Heart left ventricle (tissue), 16 donors: ENCODE results near the gene CR1L. TPM values are rescaled to one million over a fixed set of nuclear protein-coding genes. Genes with fewer than 3 reads are reported as not detected.

Experiments
- ATAC-seq, 4 donors: fragments of 200-7000 bp; cut with Tn5 transposase; one replicate each; pipeline ENCODE4 v1.9.1; 2020 to 2022; ENCODE audit warnings: moderate library complexity in 4 of 4, mild to moderate bottlenecking in 3 of 4, moderate number of reproducible peaks in 1 of 4
- DNase-seq, 5 donors: peaks; one replicate each; pipeline ENCODE4 v3.0.0-alpha.2; 2020
- H3K27ac ChIP-seq, 12 donors: fragments of 200-600 bp; sonication (generic) in 4 of 12; one replicate each; pipeline versions ENCODE4 v1.5.0 to v1.8.0; 2016 to 2022; ENCODE audit warnings: mild to moderate bottlenecking in 2 of 12
- H3K27me3 ChIP-seq, 9 donors: fragments of 200-600 bp; sonication (generic) in 2 of 9; one replicate each; pipeline versions ENCODE4 v1.5.1 to v1.8.0; 2016 to 2022; ENCODE audit warnings: mild to moderate bottlenecking in 3 of 9
- H3K36me3 ChIP-seq, 9 donors: fragments of 200-600 bp; sonication (generic) in 2 of 9; one replicate each; pipeline versions ENCODE4 v1.5.0 to v1.8.0; 2018 to 2022; ENCODE audit warnings: mild to moderate bottlenecking in 2 of 9
- H3K4me1 ChIP-seq, 12 donors: fragments of 200-600 bp; sonication (generic) in 4 of 12; one replicate each; pipeline versions ENCODE4 v1.5.0 to v1.8.0; 2016 to 2022; ENCODE audit warnings: mild to moderate bottlenecking in 3 of 12
- H3K4me3 ChIP-seq, 12 donors: fragments of 200-600 bp; sonication (generic) in 4 of 12; one replicate each; pipeline versions ENCODE4 v1.5.0 to v1.8.0; 2017 to 2022; ENCODE audit warnings: mild to moderate bottlenecking in 9 of 12, moderate library complexity in 4 of 12
- H3K9me3 ChIP-seq, 12 donors: fragments of 200-600 bp; sonication (generic) in 4 of 12; one replicate each; pipeline versions ENCODE4 v1.5.0 to v1.8.0; 2016 to 2022; ENCODE audit warnings: mild to moderate bottlenecking in 1 of 12
- POLR2A ChIP-seq, 2 donors: fragments of 450-650 bp; IDR thresholded peaks; one replicate each; pipeline ENCODE4 v1.6.1; 2017; ENCODE audit warnings: antibody characterized with exemption in 2 of 2, mild to moderate bottlenecking in 2 of 2, moderate library complexity in 2 of 2
- WGBS, 4 donors: extraction: QIAGEN DNeasy Blood & Tissue Kit in 2 of 4; methylation state at CpG; one replicate each; pipeline versions ENCODE4 v1.1.5 to v1.1.7; 2013 to 2018; 5-methylcytosine and 5-hydroxymethylcytosine counted together
- intact Hi-C, 10 donors: fragments of 100-400 bp; cut with DNase I; formaldehyde crosslinking; loops; one replicate each; pipeline versions ENCODE4 v1.11.1 to v1.14.2; 2022
- polyA plus RNA-seq, 2 donors: library from polyadenylated mRNA; stranded (reverse); fragments of 200-250 nt; gene quantifications; one replicate each; pipeline ENCODE4 v1.2.3, GENCODE V29; 2013
- total RNA-seq, 9 donors: library from RNA; depleted of rRNA in 2 of 9; stranded (reverse); fragments of >200 nt in 2 of 9; fragmentation: NEBNext Ultra II Directional in 3 of 9; extraction: Animal tissue kit (Norgen Biotek cat#: 25700) in 3 of 9; gene quantifications; one replicate each; pipeline versions ENCODE4 v1.1.0 to v1.2.4, GENCODE V29; 2016 to 2023
- TF ChIP-seq, protein P1 (sequence below), 12 donors: fragments of 200-600 bp; sonication (generic) in 4 of 12; IDR thresholded peaks; one replicate each; pipeline versions ENCODE4 v1.5.0 to v1.8.0; 2018 to 2022; ENCODE audit warnings: antibody characterized with exemption in 12 of 12, mild to moderate bottlenecking in 5 of 12
- donor health status: ischemic (EF 13 %, LVEDD 7.1; RV severe dilation, severe dysfunction).
- donor health status: healthy with polysubstance abuse.
- donor health status: DM: no; HTN: yes; CAD: no.
- donor health status: DM: no; HTN: no; CAD: no.
- donor health status: ischemic (EF 25% LVEDD 6.9; RV normal size, moderate dysfunction).
- donor health status: ischemic (EF 25% LVEDD 5.7; RV mildly dilated, moderate dysfunction).
- donor health status: healthy.
- donor health status: DM: yes; HTN: yes; CAD: no.
- donor health status: ischemic (EF 35%, LVEDD 5.7; RV mildly dilated, moderate dysfunction).
- donor health status: nonischemic (EF 11% LVEDD 7.7; RV severe dilation, severe dysfunction).
- donor health status: DM: yes; HTN: yes; CAD: no.
- donor health status: PGD.
- donor health status: ischemic (EF 29% LVEDD 5.4; RV normal size, mild dysfunction).
- donor health status: nonischemic (EF 23%, LVEDD 6.1; RV moderate dilation, normal function).

Gene CR1L
- total and polyA plus RNA-seq, 11 donors, result 0.41 to 1.1 TPM; not detected in 9

DNA sequence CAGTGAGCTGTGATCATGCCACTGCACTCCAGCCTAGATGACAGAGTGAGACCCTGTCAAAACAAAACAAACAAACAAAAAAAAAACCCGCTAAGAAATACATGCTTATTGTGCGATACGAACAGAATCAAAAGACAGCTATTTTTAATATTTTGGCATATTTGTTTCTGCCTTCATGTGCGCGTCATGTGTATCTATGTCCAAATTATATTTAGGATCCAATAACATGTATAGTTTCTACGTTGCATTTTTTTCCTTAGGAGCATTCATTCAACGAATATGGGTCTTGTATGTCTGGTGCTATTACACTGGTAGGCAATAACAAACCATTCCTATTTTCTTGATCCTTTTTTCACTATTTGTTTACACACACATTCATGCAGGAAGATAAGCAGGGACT lies 108.7 kb downstream of the CR1L start:
- ATAC-seq (no peak), DNase-seq (no peak)
- peak overlapping the region in 1 of 12 donors; percentile 93 for H3K27ac ChIP-seq
- H3K4me3 ChIP-seq, result peak overlapping the region in 9 of 12 donors; percentile 77 to 94 (median 87)
- intact Hi-C loops, result no loop called here
- no peak for TF ChIP-seq POLR2A (IDR thresholded peaks at IDR 0.05)
- TF ChIP-seq, protein P1, sequence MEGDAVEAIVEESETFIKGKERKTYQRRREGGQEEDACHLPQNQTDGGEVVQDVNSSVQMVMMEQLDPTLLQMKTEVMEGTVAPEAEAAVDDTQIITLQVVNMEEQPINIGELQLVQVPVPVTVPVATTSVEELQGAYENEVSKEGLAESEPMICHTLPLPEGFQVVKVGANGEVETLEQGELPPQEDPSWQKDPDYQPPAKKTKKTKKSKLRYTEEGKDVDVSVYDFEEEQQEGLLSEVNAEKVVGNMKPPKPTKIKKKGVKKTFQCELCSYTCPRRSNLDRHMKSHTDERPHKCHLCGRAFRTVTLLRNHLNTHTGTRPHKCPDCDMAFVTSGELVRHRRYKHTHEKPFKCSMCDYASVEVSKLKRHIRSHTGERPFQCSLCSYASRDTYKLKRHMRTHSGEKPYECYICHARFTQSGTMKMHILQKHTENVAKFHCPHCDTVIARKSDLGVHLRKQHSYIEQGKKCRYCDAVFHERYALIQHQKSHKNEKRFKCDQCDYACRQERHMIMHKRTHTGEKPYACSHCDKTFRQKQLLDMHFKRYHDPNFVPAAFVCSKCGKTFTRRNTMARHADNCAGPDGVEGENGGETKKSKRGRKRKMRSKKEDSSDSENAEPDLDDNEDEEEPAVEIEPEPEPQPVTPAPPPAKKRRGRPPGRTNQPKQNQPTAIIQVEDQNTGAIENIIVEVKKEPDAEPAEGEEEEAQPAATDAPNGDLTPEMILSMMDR (IDR thresholded peaks at IDR 0.05), result no peak
- no peaks in the 10 kb centered on the region for H3K9me3 ChIP-seq
- H3K4me1 ChIP-seq, result peaks cover 0 to 72% (median 48%) of the 10 kb centered on the region in 12 donors
- H3K36me3 ChIP-seq, result peaks cover 0 to 19% (median 17%) of the 10 kb centered on the region in 9 donors
- WGBS, 4 donors, result 78 to 80% (median 79%) methylated on average over 7 of the region's 7 CpGs
- no peaks in the 10 kb centered on the region for H3K27me3 ChIP-seq

DNA sequence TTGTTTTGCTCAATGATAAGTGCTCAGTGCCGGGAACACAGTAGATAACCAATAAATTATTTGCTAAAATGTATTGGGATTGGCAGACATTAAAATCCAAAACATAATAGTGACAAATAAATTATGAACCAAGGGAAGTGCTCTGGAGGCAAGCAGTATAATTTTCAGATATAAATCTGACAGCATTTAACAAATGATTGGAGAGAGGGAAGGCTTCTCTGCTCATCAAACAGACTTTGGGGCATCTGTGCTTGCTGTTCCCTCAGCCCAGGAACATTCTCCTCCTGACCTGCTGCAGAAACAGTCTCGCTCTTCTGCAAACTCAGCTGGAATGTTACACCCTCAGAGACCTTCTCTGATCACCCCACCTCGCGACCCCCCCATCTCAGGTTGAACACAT lies 109.1 kb downstream of the CR1L start:
- Histone ChIP-seq H3K4me1 (peaks cover 0 to 71% (median 48%) of the 10 kb centered on the region in 12 donors), H3K27ac (no peak overlapping the region), H3K27me3 (no peaks in the 10 kb centered on the region), H3K36me3 (peaks cover 0 to 23% (median 21%) of the 10 kb centered on the region in 9 donors), H3K9me3 (no peaks in the 10 kb centered on the region), H3K4me3 (peak overlapping the region in 2 of 12 donors; percentile 80 to 81)
- TF ChIP-seq, protein P1 (IDR thresholded peaks at IDR 0.05), result no peak
- no peak for TF ChIP-seq POLR2A (IDR thresholded peaks at IDR 0.05)
- WGBS, 4 donors, result 46 to 59% (median 56%) methylated on average over 4 of the region's 4 CpGs
- no peak for ATAC-seq
- intact Hi-C loops, result no loop called here
- DNase-seq, result no peak

DNA sequence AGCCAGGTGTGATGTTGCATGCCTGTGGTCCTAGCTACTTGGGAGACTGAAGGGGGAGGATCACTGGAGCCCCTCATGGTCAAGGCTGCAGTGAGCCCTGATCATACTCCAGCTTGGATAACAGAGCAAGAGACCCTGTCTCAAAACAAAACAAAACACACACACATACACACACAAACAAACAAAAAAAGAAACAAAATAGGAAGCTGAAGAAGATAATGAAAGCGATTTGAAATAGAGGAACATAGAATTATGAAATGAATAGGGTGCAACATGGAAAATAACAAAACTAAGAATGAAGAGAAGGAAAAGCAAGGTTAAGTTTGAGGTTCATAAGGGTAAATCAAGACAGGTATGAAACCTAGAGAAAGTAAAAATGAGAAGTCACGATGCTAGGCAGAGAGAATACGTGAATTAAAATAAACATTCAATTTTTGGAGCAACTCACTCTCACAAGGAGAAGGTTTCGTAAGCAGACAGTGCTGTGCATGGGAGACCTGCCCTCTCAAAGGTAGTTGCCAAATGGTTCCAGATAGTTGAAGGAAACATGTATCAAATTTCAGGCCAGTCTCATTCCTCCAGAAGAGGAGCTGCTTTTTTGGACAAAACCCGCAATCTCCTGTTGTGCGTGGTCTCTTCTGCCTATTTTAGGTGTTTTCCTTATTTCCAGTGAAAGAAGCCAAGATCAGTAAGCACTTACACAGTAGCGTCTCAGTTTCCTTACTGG lies 110.2 kb downstream of the CR1L start:
- intact Hi-C loops, result loop anchor here in 1 of 10 donors (5.0 kb wide), 1 partner anchor 37 kb away; no protein-coding TSS in a partner anchor
- H3K9me3 ChIP-seq, result no peaks in the 10 kb centered on the region
- H3K27ac ChIP-seq, result peak overlapping the region in 1 of 12 donors; percentile 71
- no peak for TF ChIP-seq POLR2A (IDR thresholded peaks at IDR 0.05)
- TF ChIP-seq, protein P1 (IDR thresholded peaks at IDR 0.05), result no peak
- peaks cover 0 to 61% (median 42%) of the 10 kb centered on the region in 12 donors for H3K4me1 ChIP-seq
- H3K36me3 ChIP-seq, result peaks cover 0 to 35% (median 32%) of the 10 kb centered on the region in 9 donors
- no peak overlapping the region for H3K4me3 ChIP-seq
- no peak for ATAC-seq
- H3K27me3 ChIP-seq, result no peaks in the 10 kb centered on the region
- 68 to 74% (median 72%) methylated on average over 7 of the region's 7 CpGs for WGBS, 4 donors
- DNase-seq, result no peak

DNA sequence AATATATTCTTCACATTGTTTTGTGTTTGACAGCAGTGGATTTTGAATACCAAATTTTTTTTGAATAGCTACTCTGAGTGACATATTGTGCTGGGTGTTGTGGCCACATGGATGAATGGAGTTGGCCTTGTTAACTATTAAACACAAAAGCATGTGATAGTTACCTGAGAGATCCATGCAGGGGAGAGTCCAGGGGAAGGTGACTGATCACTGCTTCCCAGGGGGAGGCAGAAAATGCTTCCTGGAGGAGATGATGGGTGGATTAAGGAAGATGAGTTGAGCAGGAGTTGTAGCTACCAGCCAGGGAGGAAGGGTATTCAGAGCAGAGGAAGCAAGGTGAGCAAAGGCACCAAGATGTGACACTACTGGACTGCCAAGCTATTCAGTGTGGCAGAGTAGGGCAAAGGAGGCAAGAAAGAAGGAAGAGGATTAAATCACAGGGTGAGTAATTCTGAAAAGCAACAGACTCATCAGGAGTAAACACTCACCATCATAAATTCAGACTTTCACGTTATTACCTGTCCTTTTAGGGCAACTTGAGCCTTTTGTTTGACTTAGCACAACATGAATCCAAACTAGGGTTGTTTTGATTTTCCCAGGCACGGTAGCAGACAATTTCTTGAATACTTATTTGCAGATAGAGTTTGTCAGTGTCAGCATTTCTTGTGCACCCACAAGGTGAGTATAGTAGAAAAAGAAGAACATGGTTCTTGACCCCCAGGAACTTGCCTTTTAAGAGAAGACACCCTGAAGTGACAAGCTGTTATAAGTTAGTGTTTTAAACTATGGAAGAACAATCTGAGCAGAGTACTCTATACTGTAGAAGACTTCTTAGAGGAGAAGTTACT lies 111.1 kb downstream of the CR1L start:
- peaks cover 0 to 43% (median 39%) of the 10 kb centered on the region in 9 donors for H3K36me3 ChIP-seq
- H3K27me3 ChIP-seq, result no peaks in the 10 kb centered on the region
- peaks cover 0 to 52% (median 33%) of the 10 kb centered on the region in 12 donors for H3K4me1 ChIP-seq
- 81 to 94% (median 87%) methylated on average over 2 of the region's 2 CpGs for WGBS, 4 donors
- no peak for TF ChIP-seq POLR2A (IDR thresholded peaks at IDR 0.05)
- TF ChIP-seq, protein P1 (IDR thresholded peaks at IDR 0.05), result no peak
- DNase-seq, result no peak
- no peaks in the 10 kb centered on the region for H3K9me3 ChIP-seq
- peak overlapping the region in 1 of 12 donors; percentile 71 for H3K27ac ChIP-seq
- H3K4me3 ChIP-seq, result no peak overlapping the region
- intact Hi-C loops, result loop anchor here in 1 of 10 donors (5.0 kb wide), 1 partner anchor 36 kb away; no protein-coding TSS in a partner anchor
- ATAC-seq, result no peak
